ENCODE results near the gene RTL10. TPM values are rescaled to one million over a fixed set of nuclear protein-coding genes. Genes with fewer than 3 reads are reported as not detected.

The RTL10 gene
- total and polyA plus RNA-seq, 2 of the 13 experiments (the other 11 are each of a cell fraction or from before 2014, with no cell fraction given), result 14.1 to 15.8 TPM

GRCh38 chr22:19808873-19809478 is 45.7 kb downstream of the RTL10 start (continued):
- TF ChIP-seq, protein P1, sequence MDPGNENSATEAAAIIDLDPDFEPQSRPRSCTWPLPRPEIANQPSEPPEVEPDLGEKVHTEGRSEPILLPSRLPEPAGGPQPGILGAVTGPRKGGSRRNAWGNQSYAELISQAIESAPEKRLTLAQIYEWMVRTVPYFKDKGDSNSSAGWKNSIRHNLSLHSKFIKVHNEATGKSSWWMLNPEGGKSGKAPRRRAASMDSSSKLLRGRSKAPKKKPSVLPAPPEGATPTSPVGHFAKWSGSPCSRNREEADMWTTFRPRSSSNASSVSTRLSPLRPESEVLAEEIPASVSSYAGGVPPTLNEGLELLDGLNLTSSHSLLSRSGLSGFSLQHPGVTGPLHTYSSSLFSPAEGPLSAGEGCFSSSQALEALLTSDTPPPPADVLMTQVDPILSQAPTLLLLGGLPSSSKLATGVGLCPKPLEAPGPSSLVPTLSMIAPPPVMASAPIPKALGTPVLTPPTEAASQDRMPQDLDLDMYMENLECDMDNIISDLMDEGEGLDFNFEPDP (CRISPR knock-in tag; conservative IDR thresholded peaks at IDR 0.05), result no peak
- no peak for TF ChIP-seq ZNF275 (CRISPR knock-in tag; IDR thresholded peaks at IDR 0.05; ENCODE audit: borderline replicate concordance)
- TF ChIP-seq, protein P2, sequence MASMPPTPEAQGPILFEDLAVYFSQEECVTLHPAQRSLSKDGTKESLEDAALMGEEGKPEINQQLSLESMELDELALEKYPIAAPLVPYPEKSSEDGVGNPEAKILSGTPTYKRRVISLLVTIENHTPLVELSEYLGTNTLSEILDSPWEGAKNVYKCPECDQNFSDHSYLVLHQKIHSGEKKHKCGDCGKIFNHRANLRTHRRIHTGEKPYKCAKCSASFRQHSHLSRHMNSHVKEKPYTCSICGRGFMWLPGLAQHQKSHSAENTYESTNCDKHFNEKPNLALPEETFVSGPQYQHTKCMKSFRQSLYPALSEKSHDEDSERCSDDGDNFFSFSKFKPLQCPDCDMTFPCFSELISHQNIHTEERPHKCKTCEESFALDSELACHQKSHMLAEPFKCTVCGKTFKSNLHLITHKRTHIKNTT (CRISPR knock-in tag; IDR thresholded peaks at IDR 0.05), result no peak
- TF ChIP-seq, protein P3, sequence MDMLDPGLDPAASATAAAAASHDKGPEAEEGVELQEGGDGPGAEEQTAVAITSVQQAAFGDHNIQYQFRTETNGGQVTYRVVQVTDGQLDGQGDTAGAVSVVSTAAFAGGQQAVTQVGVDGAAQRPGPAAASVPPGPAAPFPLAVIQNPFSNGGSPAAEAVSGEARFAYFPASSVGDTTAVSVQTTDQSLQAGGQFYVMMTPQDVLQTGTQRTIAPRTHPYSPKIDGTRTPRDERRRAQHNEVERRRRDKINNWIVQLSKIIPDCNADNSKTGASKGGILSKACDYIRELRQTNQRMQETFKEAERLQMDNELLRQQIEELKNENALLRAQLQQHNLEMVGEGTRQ (IDR thresholded peaks at IDR 0.05; ENCODE audit: low read depth, low read length), result no peak
- TF ChIP-seq, protein P3 (CRISPR knock-in tag; IDR thresholded peaks at IDR 0.05; ENCODE audit: borderline replicate concordance), result no peak
- no peak for TF ChIP-seq ZFY (CRISPR knock-in tag; IDR thresholded peaks at IDR 0.05)

All from HepG2 (cell line).